CD14-positive monocyte (primary cell): ENCODE results near the gene ARV1. TPM values are rescaled to one million over a fixed set of nuclear protein-coding genes. Genes with fewer than 3 reads are reported as not detected.
"Not testable (repeated sequence)": the region's sequence is repeated elsewhere in the genome, so short reads cannot be mapped to it uniquely, and the experiment has no call there.

Experiments
- DNase-seq, 3 donors: peaks; one replicate each; pipeline ENCODE4 v3.0.0-alpha.2; 2011 to 2022
- H2AFZ ChIP-seq: 2 replicates; pipeline ENCODE4 v1.6.0; 2012; ENCODE audit warnings: mild to moderate bottlenecking, low read depth, low read length, inconsistent platforms; ENCODE audit not compliant: insufficient read depth, poor library complexity, severe bottlenecking
- H3K27ac ChIP-seq, 2 donors: 1 replicate in 1 of 2; 2 replicates in 1 of 2; pipeline ENCODE4 v1.5.1; 2012 to 2013; ENCODE audit warnings: low read length in 2 of 2, control low read depth in 1 of 2, inconsistent platforms in 1 of 2, low read depth in 1 of 2, mild to moderate bottlenecking in 1 of 2
- H3K27me3 ChIP-seq, 2 donors: one replicate each; pipeline versions ENCODE4 v1.6.0 to v1.6.1; 2011 to 2013; ENCODE audit warnings: low read length in 2 of 2; ENCODE audit not compliant: control insufficient read depth in 2 of 2, insufficient read depth in 2 of 2
- H3K36me3 ChIP-seq, 2 donors: replicated peaks in 1 of 2; 1 replicate in 1 of 2; 2 replicates in 1 of 2; pipeline versions ENCODE4 v1.5.1 to v1.6.1; 2012 to 2013; ENCODE audit warnings: low read length in 2 of 2, control low read depth in 1 of 2, inconsistent platforms in 1 of 2, mild to moderate bottlenecking in 1 of 2; ENCODE audit not compliant: insufficient read depth in 2 of 2, control insufficient read depth in 1 of 2
- H3K4me1 ChIP-seq, 2 donors: 1 replicate in 1 of 2; 2 replicates in 1 of 2; pipeline versions ENCODE4 v1.5.1 to v1.6.1; 2012 to 2013; ENCODE audit warnings: low read length in 2 of 2, control low read depth in 1 of 2, inconsistent platforms in 1 of 2, mild to moderate bottlenecking in 1 of 2, moderate library complexity in 1 of 2; ENCODE audit not compliant: insufficient read depth in 2 of 2, control insufficient read depth in 1 of 2
- H3K4me2 ChIP-seq: replicated peaks from 2 replicates; pipeline ENCODE3; 2012; ENCODE audit warnings: low read length, moderate library complexity, mild to moderate bottlenecking; ENCODE audit not compliant: poor library complexity, severe bottlenecking; ENCODE audit errors: extremely low read depth
- H3K4me3 ChIP-seq, 3 experiments: fragments of 200-600 bp in 1 of 3; sonication (generic) in 1 of 3; replicated peaks in 1 of 3; 1 replicate in 2 of 3; 2 replicates in 1 of 3; pipeline ENCODE4 v1.5.1; 2011 to 2013; ENCODE audit warnings: low read length in 3 of 3, mild to moderate bottlenecking in 3 of 3, control low read depth in 2 of 3, low read depth in 2 of 3, inconsistent platforms in 1 of 3, moderate library complexity in 1 of 3
- H3K79me2 ChIP-seq: 2 replicates; pipeline ENCODE4 v1.6.0; 2012; ENCODE audit warnings: mild to moderate bottlenecking, control low read depth, inconsistent platforms, low read length, moderate library complexity; ENCODE audit not compliant: insufficient read depth
- H3K9ac ChIP-seq: 2 replicates; pipeline ENCODE4 v1.6.0; 2017; ENCODE audit warnings: low read length, mild to moderate bottlenecking; ENCODE audit not compliant: insufficient read depth, poor library complexity, severe bottlenecking
- H3K9me3 ChIP-seq, 2 donors: replicated peaks in 1 of 2; 1 replicate in 1 of 2; 2 replicates in 1 of 2; pipeline versions ENCODE4 v1.5.1 to v1.6.1; 2012 to 2013; ENCODE audit warnings: low read length in 2 of 2, control low read depth in 1 of 2; ENCODE audit not compliant: control insufficient read depth in 1 of 2, insufficient read depth in 1 of 2
- H4K20me1 ChIP-seq: 2 replicates; pipeline ENCODE4 v1.6.0; 2012; ENCODE audit warnings: mild to moderate bottlenecking, low read length, control low read depth, moderate library complexity; ENCODE audit not compliant: insufficient read depth
- H3K27ac Mint-ChIP-seq, 7 donors: one replicate each; pipeline ENCODE4 v1.8.0; 2020; ENCODE audit warnings: mild to moderate bottlenecking in 7 of 7, mixed read lengths in 7 of 7, moderate library complexity in 6 of 7, inconsistent platforms in 2 of 7
- H3K27me3 Mint-ChIP-seq, 3 donors: one replicate each; pipeline ENCODE4 v1.8.0; 2021 to 2022; ENCODE audit warnings: low read depth in 3 of 3, mild to moderate bottlenecking in 3 of 3, mixed read lengths in 3 of 3, moderate library complexity in 3 of 3, inconsistent platforms in 1 of 3
- H3K36me3 Mint-ChIP-seq, 2 donors: one replicate each; pipeline ENCODE4 v1.8.0; 2020; ENCODE audit warnings: mixed read lengths in 2 of 2, inconsistent platforms in 1 of 2, mild to moderate bottlenecking in 1 of 2
- H3K4me1 Mint-ChIP-seq: one replicate; pipeline ENCODE4 v1.8.0; 2020; ENCODE audit warnings: mild to moderate bottlenecking, mixed read lengths
- H3K4me3 Mint-ChIP-seq, 2 donors: one replicate each; pipeline ENCODE4 v1.8.0; 2020; ENCODE audit warnings: mild to moderate bottlenecking in 2 of 2, mixed read lengths in 2 of 2, moderate library complexity in 1 of 2
- H3K9me3 Mint-ChIP-seq, 7 donors: one replicate each; pipeline ENCODE4 v1.8.0; 2020 to 2022; ENCODE audit warnings: mixed read lengths in 7 of 7, mild to moderate bottlenecking in 6 of 7, moderate library complexity in 6 of 7, inconsistent platforms in 2 of 7
- WGBS: methylation state at CpG from one replicate; pipeline ENCODE4 v1.1.5; 2013; ENCODE audit warnings: missing lambda C conversion rate; ENCODE audit not compliant: insufficient coverage; 5-methylcytosine and 5-hydroxymethylcytosine counted together
- intact Hi-C, 2 donors: fragments of 100-400 bp; cut with micrococcal nuclease; formaldehyde crosslinking; loops; one replicate each; pipeline versions ENCODE4 v1.15.0 to v1.15.1; 2023
- polyA plus RNA-seq, 3 donors: library from polyadenylated mRNA; depleted of rRNA in 1 of 3; unstranded in 2 of 3; stranded (reverse) in 1 of 3; fragments of 300-500 nt in 2 of 3; fragments of >200 nt in 1 of 3; fragmentation: Illumina TruSeq in 2 of 3; gene quantifications; 1 replicate in 2 of 3; 2 replicates in 1 of 3; pipeline ENCODE4 v1.2.3, GENCODE V29; 2012 to 2021
- TF ChIP-seq, protein P1 (sequence below): fragments of 200-600 bp; IDR thresholded peaks from one replicate; pipeline ENCODE4 v1.8.0; 2022; ENCODE audit warnings: antibody characterized with exemption, mild to moderate bottlenecking

Gene ARV1
- polyA plus RNA-seq, 3 donors = 7.7 to 19.2 (median 15.0) TPM

DNA sequence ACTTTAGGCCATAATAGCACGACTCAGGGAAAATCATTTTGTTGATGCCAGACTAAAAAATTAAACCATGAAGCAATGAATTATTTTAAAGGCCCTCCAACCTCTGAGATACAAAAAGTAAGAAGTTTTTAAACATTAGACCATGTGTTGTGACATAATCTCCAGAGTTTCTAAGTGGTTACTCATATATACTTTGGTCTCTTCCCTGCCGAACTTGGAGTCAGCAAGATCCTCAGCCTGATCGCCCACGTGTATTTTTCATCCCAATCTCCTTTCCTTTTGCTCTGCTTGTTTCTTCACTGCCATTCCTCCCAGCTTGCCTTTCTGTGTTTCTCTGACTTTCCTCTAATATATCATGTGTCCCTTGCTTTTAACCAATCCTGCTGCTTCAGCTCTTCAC lies 3.8 kb downstream of the ARV1 start:
- peaks cover 0 to 30% of the 10 kb centered on the region in 2 donors for H3K36me3 ChIP-seq
- no peak for DNase-seq
- no peaks in the 10 kb centered on the region for H3K9me3 ChIP-seq
- intact Hi-C loops = no loop called here
- H3K4me1 ChIP-seq = peaks cover 14 to 16% of the 10 kb centered on the region in 2 donors
- Mint-ChIP-seq H3K27me3 (no peaks in the 10 kb centered on the region), H3K9me3 (no peaks in the 10 kb centered on the region), H3K4me1 (peaks cover 2% of the 10 kb centered on the region), H3K4me3 (no peak overlapping the region), H3K27ac (no peak overlapping the region), H3K36me3 (peaks cover 8 to 25% of the 10 kb centered on the region in 2 donors)
- H3K79me2 ChIP-seq = peaks cover 36% of the 10 kb centered on the region
- H4K20me1 ChIP-seq = peaks cover 11% of the 10 kb centered on the region
- WGBS = 86% methylated on average over 4 of the region's 4 CpGs
- H2AFZ ChIP-seq = no peak overlapping the region
- no peaks in the 10 kb centered on the region for H3K27me3 ChIP-seq
- H3K4me2 ChIP-seq = no peak overlapping the region
- TF ChIP-seq, protein P1, sequence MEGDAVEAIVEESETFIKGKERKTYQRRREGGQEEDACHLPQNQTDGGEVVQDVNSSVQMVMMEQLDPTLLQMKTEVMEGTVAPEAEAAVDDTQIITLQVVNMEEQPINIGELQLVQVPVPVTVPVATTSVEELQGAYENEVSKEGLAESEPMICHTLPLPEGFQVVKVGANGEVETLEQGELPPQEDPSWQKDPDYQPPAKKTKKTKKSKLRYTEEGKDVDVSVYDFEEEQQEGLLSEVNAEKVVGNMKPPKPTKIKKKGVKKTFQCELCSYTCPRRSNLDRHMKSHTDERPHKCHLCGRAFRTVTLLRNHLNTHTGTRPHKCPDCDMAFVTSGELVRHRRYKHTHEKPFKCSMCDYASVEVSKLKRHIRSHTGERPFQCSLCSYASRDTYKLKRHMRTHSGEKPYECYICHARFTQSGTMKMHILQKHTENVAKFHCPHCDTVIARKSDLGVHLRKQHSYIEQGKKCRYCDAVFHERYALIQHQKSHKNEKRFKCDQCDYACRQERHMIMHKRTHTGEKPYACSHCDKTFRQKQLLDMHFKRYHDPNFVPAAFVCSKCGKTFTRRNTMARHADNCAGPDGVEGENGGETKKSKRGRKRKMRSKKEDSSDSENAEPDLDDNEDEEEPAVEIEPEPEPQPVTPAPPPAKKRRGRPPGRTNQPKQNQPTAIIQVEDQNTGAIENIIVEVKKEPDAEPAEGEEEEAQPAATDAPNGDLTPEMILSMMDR = no peak
- H3K4me3 ChIP-seq = no peak overlapping the region
- no peak overlapping the region for H3K9ac ChIP-seq
- no peak overlapping the region for H3K27ac ChIP-seq

DNA sequence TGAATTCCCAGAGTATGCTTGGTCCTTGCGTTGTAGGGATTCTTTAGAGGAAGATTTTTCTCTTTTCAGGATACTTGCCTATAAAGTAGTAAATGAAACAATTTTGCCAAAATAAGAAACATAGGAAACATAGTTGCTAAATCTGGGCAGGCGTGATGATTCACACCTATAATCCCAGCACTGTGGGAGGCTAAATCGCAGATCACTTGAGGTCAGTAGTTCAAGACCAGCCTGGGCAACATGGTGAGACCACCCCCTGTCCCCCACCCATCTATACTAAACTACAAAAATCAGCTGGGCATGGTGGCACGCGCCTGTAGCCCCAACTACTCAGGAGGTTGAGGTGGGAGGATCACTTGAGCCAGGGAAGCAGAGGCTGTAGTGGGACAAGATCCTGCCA lies 4.9 kb downstream of the ARV1 start:
- H3K27me3 Mint-ChIP-seq = no peaks in the 10 kb centered on the region
- Histone ChIP-seq H3K36me3 (peaks cover 2 to 34% of the 10 kb centered on the region in 2 donors), H3K27ac (no peak overlapping the region), H3K4me2 (no peak overlapping the region), H3K4me1 (peaks cover 9 to 12% of the 10 kb centered on the region in 2 donors), H3K9ac (no peak overlapping the region), H3K79me2 (peaks cover 31% of the 10 kb centered on the region), H3K4me3 (no peak overlapping the region), H4K20me1 (peaks cover 11% of the 10 kb centered on the region), H3K9me3 (no peaks in the 10 kb centered on the region), H3K27me3 (no peaks in the 10 kb centered on the region), H2AFZ (no peak overlapping the region)
- no peaks in the 10 kb centered on the region for H3K9me3 Mint-ChIP-seq
- TF ChIP-seq, protein P1 = no peak
- intact Hi-C loops = no loop called here
- H3K36me3 Mint-ChIP-seq = peaks cover 10 to 25% of the 10 kb centered on the region in 2 donors
- DNase-seq = no peak
- no peak overlapping the region for H3K27ac Mint-ChIP-seq
- WGBS = no CpG with 5 or more reads among the region's 5 CpGs
- no peaks in the 10 kb centered on the region for H3K4me1 Mint-ChIP-seq
- H3K4me3 Mint-ChIP-seq = no peak overlapping the region

DNA sequence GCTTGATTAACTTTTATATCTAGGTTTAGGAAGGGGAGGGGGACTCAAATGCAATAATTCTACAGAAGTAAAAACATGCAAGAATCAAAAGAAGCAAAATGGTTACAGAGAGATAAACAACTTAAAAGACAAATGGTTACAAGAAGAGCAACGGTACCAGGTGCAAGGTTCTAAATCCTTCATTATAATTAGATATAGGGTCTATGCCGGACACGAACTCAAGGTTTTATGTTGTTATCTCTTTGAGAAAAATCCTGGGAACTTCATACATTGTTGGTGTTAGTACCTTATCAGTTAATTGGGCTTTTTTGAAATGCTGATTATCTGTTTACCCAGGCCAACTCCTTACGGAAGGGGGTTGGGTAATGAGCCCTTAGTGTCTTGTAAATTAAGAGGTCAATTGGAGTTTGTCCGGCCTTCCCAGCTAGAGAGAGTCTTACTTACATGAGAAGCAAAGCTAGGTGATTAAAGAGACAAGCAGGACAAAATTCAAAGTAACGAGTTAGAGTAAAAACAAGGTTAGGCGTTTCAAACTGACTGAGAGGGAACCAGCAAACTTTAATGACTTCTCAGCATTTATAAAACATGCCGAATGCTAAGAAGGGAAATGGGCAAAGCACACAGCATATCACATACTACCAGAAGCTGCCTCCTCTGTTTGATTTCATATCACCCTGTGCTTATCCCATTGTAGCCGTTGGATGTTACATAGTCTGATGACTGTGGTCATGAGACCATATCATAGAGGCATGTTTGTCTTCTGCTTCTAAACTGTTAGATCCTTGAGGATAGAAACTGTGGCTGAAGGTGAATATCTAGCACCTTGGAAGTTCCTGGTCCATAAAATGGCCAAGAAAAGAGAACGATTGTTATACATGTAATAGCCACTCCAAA lies 6.0 kb downstream of the ARV1 start:
- H3K4me3 Mint-ChIP-seq, H3K9me3 Mint-ChIP-seq, H3K4me1 Mint-ChIP-seq, H3K4me1 ChIP-seq, H3K4me2 ChIP-seq, H3K27ac ChIP-seq, H3K27me3 ChIP-seq, H3K4me3 ChIP-seq, H3K9ac ChIP-seq, H2AFZ ChIP-seq, H3K27me3 Mint-ChIP-seq, H3K9me3 ChIP-seq, intact Hi-C loops, DNase-seq: not testable (repeated sequence)
- peaks cover 15 to 33% of the 10 kb centered on the region in 2 donors for H3K36me3 Mint-ChIP-seq
- Histone ChIP-seq H4K20me1 (peaks cover 11% of the 10 kb centered on the region), H3K79me2 (peaks cover 23% of the 10 kb centered on the region), H3K36me3 (peaks cover 5 to 45% of the 10 kb centered on the region in 2 donors)
- 67% methylated on average over 1 of the region's 10 CpGs for WGBS
- H3K27ac Mint-ChIP-seq = peak overlapping the region in 1 of 7 donors; percentile 18
